ENCODE data around the gene NSD2. TPM values are rescaled to one million over a fixed set of nuclear protein-coding genes. Genes with fewer than 3 reads are reported as not detected.
"Not testable (repeated sequence)": the region's sequence is repeated elsewhere in the genome, so short reads cannot be mapped to it uniquely, and the experiment has no call there.

The NSD2 gene
- polyA plus RNA-seq, 2 donors = 11.9 to 14.1 TPM

DNA sequence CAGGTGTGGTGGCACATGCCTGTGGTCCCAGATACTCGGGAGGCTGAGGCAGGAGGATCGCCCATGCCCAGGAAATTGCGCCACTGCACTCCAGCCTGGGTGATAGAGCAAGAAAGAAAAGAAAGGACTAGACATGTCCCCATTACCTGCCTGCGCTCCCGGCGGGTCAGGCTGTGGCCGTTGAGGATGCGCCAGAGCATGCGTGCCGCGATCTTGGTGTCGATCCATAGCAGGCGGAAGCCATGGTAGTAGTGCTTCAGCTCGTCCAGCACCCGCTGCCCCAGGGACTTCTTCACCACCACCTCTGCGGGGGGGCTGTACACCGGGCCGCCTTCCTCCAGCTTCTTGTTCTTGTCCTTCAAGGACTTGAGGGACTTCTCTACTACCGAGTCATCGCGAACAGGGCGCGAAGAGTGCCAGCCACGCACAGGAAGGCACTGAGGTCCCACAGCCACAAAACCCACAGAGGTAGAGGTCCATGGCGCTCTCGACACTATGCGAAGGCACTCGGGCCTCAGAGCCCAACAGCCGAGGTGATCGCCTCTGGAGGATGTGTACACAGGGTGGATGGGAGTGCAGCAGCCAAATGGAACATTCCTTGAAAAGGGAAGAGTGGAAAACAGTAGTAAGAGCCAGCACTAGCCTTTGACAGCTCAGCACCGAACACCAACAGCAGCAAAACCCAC is 29.8 kb upstream of the NSD2 start:
- 93 to 94% methylated on average over 30 to 31 of the region's 31 CpGs for WGBS, 2 donors
- no peak overlapping the region for H3K27ac ChIP-seq (ENCODE audit: low read depth in 2 of 2, low read length in 1 of 2)
- no peak overlapping the region for H3K4me3 ChIP-seq (ENCODE audit: low read depth in 1 of 2, low read length in 2 of 2)
- peaks cover 17 to 54% of the 10 kb centered on the region in 2 donors for H3K36me3 ChIP-seq (ENCODE audit: control insufficient read depth in 2 of 2, insufficient read depth in 2 of 2, low read length in 1 of 2)
- no peaks in the 10 kb centered on the region for H3K27me3 ChIP-seq (ENCODE audit: control insufficient read depth in 1 of 2, insufficient read depth in 2 of 2, low read length in 2 of 2)
- H3K4me1 ChIP-seq (ENCODE audit: control insufficient read depth in 2 of 2, insufficient read depth in 2 of 2, low read length in 1 of 2) = no peaks in the 10 kb centered on the region
- no peaks in the 10 kb centered on the region for H3K9me3 ChIP-seq (ENCODE audit: control insufficient read depth in 2 of 2, insufficient read depth in 1 of 2, low read depth in 1 of 2, low read length in 1 of 2)

DNA sequence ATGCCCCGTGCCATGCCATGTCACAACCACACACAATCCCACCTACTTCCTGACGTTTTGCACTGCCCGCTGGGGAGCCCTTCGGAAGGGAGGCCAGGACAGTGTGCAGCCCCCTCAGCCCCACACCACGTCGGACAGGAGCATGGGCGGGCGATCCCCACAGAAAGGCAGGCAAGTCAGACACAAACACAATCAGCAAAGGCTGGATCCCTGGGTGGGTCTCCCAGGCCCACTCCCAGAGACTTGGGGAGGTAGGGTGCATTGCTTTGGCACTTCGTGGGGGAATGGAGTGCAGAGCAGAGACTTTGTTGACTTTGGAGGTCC is 29.3 kb upstream of the NSD2 start:
- no peaks in the 10 kb centered on the region for H3K9me3 ChIP-seq (ENCODE audit: control insufficient read depth in 2 of 2, insufficient read depth in 1 of 2, low read depth in 1 of 2, low read length in 1 of 2)
- no peaks in the 10 kb centered on the region for H3K4me1 ChIP-seq (ENCODE audit: control insufficient read depth in 2 of 2, insufficient read depth in 2 of 2, low read length in 1 of 2)
- H3K27ac ChIP-seq (ENCODE audit: low read depth in 2 of 2, low read length in 1 of 2) = no peak overlapping the region
- 84 to 89% methylated on average over 9 of the region's 9 CpGs for WGBS, 2 donors
- no peaks in the 10 kb centered on the region for H3K27me3 ChIP-seq (ENCODE audit: control insufficient read depth in 1 of 2, insufficient read depth in 2 of 2, low read length in 2 of 2)
- H3K4me3 ChIP-seq (ENCODE audit: low read depth in 1 of 2, low read length in 2 of 2) = no peak overlapping the region
- peaks cover 13 to 49% of the 10 kb centered on the region in 2 donors for H3K36me3 ChIP-seq (ENCODE audit: control insufficient read depth in 2 of 2, insufficient read depth in 2 of 2, low read length in 1 of 2)

GRCh38 chr4:1842339-1842895 is 28.8 kb upstream of the NSD2 start:
- Histone ChIP-seq H3K36me3 (ENCODE audit: control insufficient read depth in 2 of 2, insufficient read depth in 2 of 2, low read length in 1 of 2) (peaks cover 13 to 49% of the 10 kb centered on the region in 2 donors), H3K4me1 (ENCODE audit: control insufficient read depth in 2 of 2, insufficient read depth in 2 of 2, low read length in 1 of 2) (no peaks in the 10 kb centered on the region), H3K27me3 (ENCODE audit: control insufficient read depth in 1 of 2, insufficient read depth in 2 of 2, low read length in 2 of 2) (no peaks in the 10 kb centered on the region), H3K9me3 (ENCODE audit: control insufficient read depth in 2 of 2, insufficient read depth in 1 of 2, low read depth in 1 of 2, low read length in 1 of 2) (no peaks in the 10 kb centered on the region), H3K4me3 (ENCODE audit: low read depth in 1 of 2, low read length in 2 of 2) (no peak overlapping the region), H3K27ac (ENCODE audit: low read depth in 2 of 2, low read length in 1 of 2) (no peak overlapping the region)
- WGBS, 2 donors = 93 to 94% methylated on average over 13 of the region's 13 CpGs

GRCh38 chr4:1842993-1843448 is 28.2 kb upstream of the NSD2 start:
- Histone ChIP-seq H3K4me1 (ENCODE audit: control insufficient read depth in 2 of 2, insufficient read depth in 2 of 2, low read length in 1 of 2) (no peaks in the 10 kb centered on the region), H3K9me3 (ENCODE audit: control insufficient read depth in 2 of 2, insufficient read depth in 1 of 2, low read depth in 1 of 2, low read length in 1 of 2) (no peaks in the 10 kb centered on the region), H3K4me3 (ENCODE audit: low read depth in 1 of 2, low read length in 2 of 2) (no peak overlapping the region), H3K27me3 (ENCODE audit: control insufficient read depth in 1 of 2, insufficient read depth in 2 of 2, low read length in 2 of 2) (no peaks in the 10 kb centered on the region), H3K36me3 (ENCODE audit: control insufficient read depth in 2 of 2, insufficient read depth in 2 of 2, low read length in 1 of 2) (peaks cover 13 to 49% of the 10 kb centered on the region in 2 donors), H3K27ac (ENCODE audit: low read depth in 2 of 2, low read length in 1 of 2) (no peak overlapping the region)
- 84 to 86% methylated on average over 17 of the region's 17 CpGs for WGBS, 2 donors

- WGBS, 2 donors = 70 to 79% methylated on average over 10 of the region's 10 CpGs
- H3K27me3 ChIP-seq (ENCODE audit: control insufficient read depth in 1 of 2, insufficient read depth in 2 of 2, low read length in 2 of 2) = no peaks in the 10 kb centered on the region
- no peak overlapping the region for H3K4me3 ChIP-seq (ENCODE audit: low read depth in 1 of 2, low read length in 2 of 2)
- no peaks in the 10 kb centered on the region for H3K9me3 ChIP-seq (ENCODE audit: control insufficient read depth in 2 of 2, insufficient read depth in 1 of 2, low read depth in 1 of 2, low read length in 1 of 2)
- no peak overlapping the region for H3K27ac ChIP-seq (ENCODE audit: low read depth in 2 of 2, low read length in 1 of 2)
- peaks cover 13 to 44% of the 10 kb centered on the region in 2 donors for H3K36me3 ChIP-seq (ENCODE audit: control insufficient read depth in 2 of 2, insufficient read depth in 2 of 2, low read length in 1 of 2)
- H3K4me1 ChIP-seq (ENCODE audit: control insufficient read depth in 2 of 2, insufficient read depth in 2 of 2, low read length in 1 of 2) = no peaks in the 10 kb centered on the region
These were observed 27.3 kb upstream of the NSD2 start for GRCh38 chr4:1843852-1844251.

DNA sequence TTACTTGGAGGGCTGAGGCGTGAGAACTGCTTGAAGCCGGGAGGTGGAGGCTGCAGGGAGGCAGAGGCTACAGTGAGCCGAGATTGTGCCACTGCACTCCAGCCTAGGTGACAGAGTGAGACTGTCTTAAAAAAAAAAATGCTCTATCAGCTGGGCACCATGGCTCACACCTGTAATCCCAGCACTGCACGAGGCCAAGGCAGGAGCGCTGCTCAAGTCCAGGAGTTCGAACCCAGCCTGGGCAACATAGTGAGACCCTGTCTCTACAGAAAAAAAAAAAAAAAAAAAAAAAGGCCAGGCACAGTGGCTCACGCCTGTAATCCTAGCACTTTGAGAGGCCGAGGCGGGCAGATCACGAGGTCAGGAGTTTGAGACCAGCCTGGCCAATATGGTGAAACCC is 26.6 kb upstream of the NSD2 start:
- H3K27ac ChIP-seq (ENCODE audit: low read depth in 2 of 2, low read length in 1 of 2); H3K4me3 ChIP-seq (ENCODE audit: low read depth in 1 of 2, low read length in 2 of 2); H3K27me3 ChIP-seq (ENCODE audit: control insufficient read depth in 1 of 2, insufficient read depth in 2 of 2, low read length in 2 of 2); H3K4me1 ChIP-seq (ENCODE audit: control insufficient read depth in 2 of 2, insufficient read depth in 2 of 2, low read length in 1 of 2); H3K9me3 ChIP-seq (ENCODE audit: control insufficient read depth in 2 of 2, insufficient read depth in 1 of 2, low read depth in 1 of 2, low read length in 1 of 2): not testable (repeated sequence)
- WGBS, 2 donors = 95 to 99% methylated on average over 10 of the region's 10 CpGs
- peaks cover 8 to 36% of the 10 kb centered on the region in 2 donors for H3K36me3 ChIP-seq (ENCODE audit: control insufficient read depth in 2 of 2, insufficient read depth in 2 of 2, low read length in 1 of 2)

DNA sequence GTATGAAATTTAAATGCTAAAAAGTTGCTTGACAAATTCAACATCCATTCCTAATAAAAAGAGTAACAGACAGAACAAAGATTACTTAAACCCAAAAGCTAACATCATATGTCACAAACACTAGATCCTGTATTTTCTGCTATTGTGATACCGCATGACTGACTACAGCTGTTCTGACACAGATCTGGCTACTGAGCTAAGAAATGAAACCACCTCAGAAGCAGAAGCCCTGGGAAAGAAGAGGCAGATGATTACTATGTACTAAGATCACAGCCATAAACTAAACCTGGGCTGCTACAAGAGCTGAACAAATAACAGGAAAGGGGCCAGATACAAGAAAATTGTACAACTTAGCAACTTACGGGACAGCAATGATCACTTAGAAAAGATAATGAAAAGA is 24.6 kb upstream of the NSD2 start:
- Histone ChIP-seq H3K27me3 (ENCODE audit: control insufficient read depth in 1 of 2, insufficient read depth in 2 of 2, low read length in 2 of 2) (no peaks in the 10 kb centered on the region), H3K4me3 (ENCODE audit: low read depth in 1 of 2, low read length in 2 of 2) (no peak overlapping the region), H3K4me1 (ENCODE audit: control insufficient read depth in 2 of 2, insufficient read depth in 2 of 2, low read length in 1 of 2) (peaks cover 1 to 6% of the 10 kb centered on the region in 2 donors), H3K9me3 (ENCODE audit: control insufficient read depth in 2 of 2, insufficient read depth in 1 of 2, low read depth in 1 of 2, low read length in 1 of 2) (no peaks in the 10 kb centered on the region), H3K27ac (ENCODE audit: low read depth in 2 of 2, low read length in 1 of 2) (no peak overlapping the region), H3K36me3 (ENCODE audit: control insufficient read depth in 2 of 2, insufficient read depth in 2 of 2, low read length in 1 of 2) (peaks cover 8 to 26% of the 10 kb centered on the region in 2 donors)
- WGBS, 2 donors = 91 to 95% methylated on average over 2 of the region's 2 CpGs

DNA sequence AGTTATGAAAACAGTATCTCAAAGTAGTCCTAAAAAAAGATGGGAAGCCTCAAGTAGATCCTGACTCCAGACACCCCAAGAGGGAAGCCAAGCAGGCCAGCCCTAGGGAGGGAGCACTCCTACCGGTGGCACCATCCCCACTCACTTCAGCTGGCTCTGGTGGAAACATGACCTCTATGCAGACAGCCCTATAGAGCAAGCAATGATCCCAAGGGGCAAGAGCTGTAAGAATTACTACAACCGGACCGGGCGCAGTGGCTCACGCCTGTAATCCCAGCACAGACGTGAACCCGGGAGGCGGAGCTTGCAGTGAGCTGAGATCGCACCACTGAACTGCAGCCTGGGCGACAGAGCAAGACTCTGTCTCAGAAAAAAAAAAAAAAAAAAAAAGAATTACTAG is 20.9 kb upstream of the NSD2 start:
- Histone ChIP-seq H3K27me3 (ENCODE audit: control insufficient read depth in 1 of 2, insufficient read depth in 2 of 2, low read length in 2 of 2) (no peaks in the 10 kb centered on the region), H3K36me3 (ENCODE audit: control insufficient read depth in 2 of 2, insufficient read depth in 2 of 2, low read length in 1 of 2) (peaks cover 0 to 4% of the 10 kb centered on the region in 2 donors), H3K4me1 (ENCODE audit: control insufficient read depth in 2 of 2, insufficient read depth in 2 of 2, low read length in 1 of 2) (peaks cover 9 to 19% of the 10 kb centered on the region in 2 donors), H3K9me3 (ENCODE audit: control insufficient read depth in 2 of 2, insufficient read depth in 1 of 2, low read depth in 1 of 2, low read length in 1 of 2) (no peaks in the 10 kb centered on the region), H3K4me3 (ENCODE audit: low read depth in 1 of 2, low read length in 2 of 2) (no peak overlapping the region), H3K27ac (ENCODE audit: low read depth in 2 of 2, low read length in 1 of 2) (no peak overlapping the region)
- 88% methylated on average over 10 of the region's 10 CpGs for WGBS, 2 donors

- H3K36me3 ChIP-seq (ENCODE audit: control insufficient read depth in 2 of 2, insufficient read depth in 2 of 2, low read length in 1 of 2) = peaks cover 0 to 4% of the 10 kb centered on the region in 2 donors
- no peaks in the 10 kb centered on the region for H3K27me3 ChIP-seq (ENCODE audit: control insufficient read depth in 1 of 2, insufficient read depth in 2 of 2, low read length in 2 of 2)
- 73 to 83% methylated on average over 11 of the region's 11 CpGs for WGBS, 2 donors
- no peak overlapping the region for H3K4me3 ChIP-seq (ENCODE audit: low read depth in 1 of 2, low read length in 2 of 2)
- peaks cover 9 to 19% of the 10 kb centered on the region in 2 donors for H3K4me1 ChIP-seq (ENCODE audit: control insufficient read depth in 2 of 2, insufficient read depth in 2 of 2, low read length in 1 of 2)
- H3K9me3 ChIP-seq (ENCODE audit: control insufficient read depth in 2 of 2, insufficient read depth in 1 of 2, low read depth in 1 of 2, low read length in 1 of 2) = no peaks in the 10 kb centered on the region
- H3K27ac ChIP-seq (ENCODE audit: low read depth in 2 of 2, low read length in 1 of 2) = no peak overlapping the region
These were observed 20.0 kb upstream of the NSD2 start for GRCh38 chr4:1851160-1851559.
